ENCODE data around the gene GSTM4. TPM values are rescaled to one million over a fixed set of nuclear protein-coding genes. Genes with fewer than 3 reads are reported as not detected.
A peak's percentile ranks its signal among the peaks of the same experiment; 100 is the strongest.

GSTM4 gene
- total RNA-seq, 1 experiment from 2014 or later = 38.8 TPM

DNA sequence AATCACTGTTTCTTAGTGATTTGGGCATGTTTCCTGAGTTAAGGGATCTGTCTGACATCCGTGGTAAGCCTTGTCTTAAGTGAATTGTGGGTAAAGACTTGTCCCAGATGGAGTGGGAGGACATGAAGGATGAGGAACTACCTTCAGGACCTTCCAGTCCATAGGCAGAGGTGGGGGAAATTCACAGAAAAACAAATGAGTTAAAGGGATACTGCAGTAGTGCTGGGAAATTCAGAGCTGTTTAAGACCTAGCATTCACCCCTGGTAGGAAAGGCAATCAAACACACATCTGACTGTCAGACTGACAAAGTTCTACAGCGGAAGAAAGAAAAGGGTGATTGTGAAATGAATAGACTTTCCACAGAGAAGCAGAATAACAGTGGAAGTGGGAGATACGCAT lies 39.5 kb upstream of the GSTM4 start:
- intact Hi-C loops (cut with micrococcal nuclease; ENCODE audit: unreplicated experiment) = no loop called here
- ChIA-PET POLR2A (ENCODE audit: unreplicated experiment) (no interaction called here), CTCF (interaction anchor here (1.0 to 1.3 kb wide), 3 partner anchors 24 to 70 kb away, joined by 3 read pairs; no protein-coding TSS in a partner anchor)
- no peak for TF ChIP-seq EZH2 (IDR thresholded peaks at IDR 0.05; ENCODE audit: low read depth)
- TF ChIP-seq, protein P1, sequence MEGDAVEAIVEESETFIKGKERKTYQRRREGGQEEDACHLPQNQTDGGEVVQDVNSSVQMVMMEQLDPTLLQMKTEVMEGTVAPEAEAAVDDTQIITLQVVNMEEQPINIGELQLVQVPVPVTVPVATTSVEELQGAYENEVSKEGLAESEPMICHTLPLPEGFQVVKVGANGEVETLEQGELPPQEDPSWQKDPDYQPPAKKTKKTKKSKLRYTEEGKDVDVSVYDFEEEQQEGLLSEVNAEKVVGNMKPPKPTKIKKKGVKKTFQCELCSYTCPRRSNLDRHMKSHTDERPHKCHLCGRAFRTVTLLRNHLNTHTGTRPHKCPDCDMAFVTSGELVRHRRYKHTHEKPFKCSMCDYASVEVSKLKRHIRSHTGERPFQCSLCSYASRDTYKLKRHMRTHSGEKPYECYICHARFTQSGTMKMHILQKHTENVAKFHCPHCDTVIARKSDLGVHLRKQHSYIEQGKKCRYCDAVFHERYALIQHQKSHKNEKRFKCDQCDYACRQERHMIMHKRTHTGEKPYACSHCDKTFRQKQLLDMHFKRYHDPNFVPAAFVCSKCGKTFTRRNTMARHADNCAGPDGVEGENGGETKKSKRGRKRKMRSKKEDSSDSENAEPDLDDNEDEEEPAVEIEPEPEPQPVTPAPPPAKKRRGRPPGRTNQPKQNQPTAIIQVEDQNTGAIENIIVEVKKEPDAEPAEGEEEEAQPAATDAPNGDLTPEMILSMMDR (conservative IDR thresholded peaks at IDR 0.05) = no peak
- Histone ChIP-seq H3K4me3 (no peak overlapping the region), H3K27me3 (ENCODE audit: insufficient read depth, low read depth) (no peaks in the 10 kb centered on the region), H3K36me3 (ENCODE audit: low read depth) (no peaks in the 10 kb centered on the region), H2AFZ (no peak overlapping the region), H3K4me2 (no peak overlapping the region), H3K79me2 (ENCODE audit: low read depth) (peaks cover 30% of the 10 kb centered on the region), H3F3A (ENCODE audit: insufficient read depth, low read depth) (peaks cover 44% of the 10 kb centered on the region), H4K20me1 (ENCODE audit: insufficient read depth) (peaks cover 4% of the 10 kb centered on the region), H3K9me3 (ENCODE audit: insufficient read depth, low read depth) (no peaks in the 10 kb centered on the region), H3K9me2 (ENCODE audit: insufficient read depth) (no peaks in the 10 kb centered on the region), H3K27ac (no peak overlapping the region; the same call in 1 of the 2 replicates), H3K4me1 (replicated peaks; ENCODE audit: insufficient read depth) (peaks cover 33% of the 10 kb centered on the region)
- BruUV-seq (replicated peaks) = no TSS peak
- no peak for DNase-seq

DNA sequence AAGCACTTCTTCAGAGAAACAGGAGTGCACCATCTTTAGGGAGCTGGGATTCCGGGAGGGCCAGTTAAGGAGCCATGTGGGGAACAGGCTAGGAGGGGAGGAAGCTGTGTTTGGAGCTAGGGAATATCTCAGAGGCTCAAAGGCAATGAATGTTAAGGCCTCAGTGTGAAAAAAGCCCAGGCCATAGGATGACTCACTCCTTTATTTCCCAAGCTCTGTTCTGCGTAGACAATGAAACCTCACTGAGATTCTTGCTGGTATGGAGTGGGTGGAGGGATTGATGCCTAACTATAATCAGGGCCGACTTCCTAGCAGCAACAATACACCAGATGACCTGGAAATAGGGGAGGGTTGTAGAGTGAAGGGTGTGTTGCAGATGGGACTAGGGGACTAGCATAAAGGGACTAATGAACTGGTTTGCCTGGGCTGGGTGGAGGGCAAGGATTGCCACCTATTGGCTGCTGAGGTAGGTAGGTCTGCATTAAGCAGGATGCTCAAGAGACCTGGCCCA lies 38.6 kb upstream of the GSTM4 start:
- intact Hi-C loops (cut with micrococcal nuclease; ENCODE audit: unreplicated experiment) = no loop called here
- Histone ChIP-seq H3K9me3 (ENCODE audit: insufficient read depth, low read depth) (no peaks in the 10 kb centered on the region), H2AFZ (no peak overlapping the region), H3K79me2 (ENCODE audit: low read depth) (peaks cover 39% of the 10 kb centered on the region), H3K27ac (peak overlapping the region; percentile 50), H4K20me1 (ENCODE audit: insufficient read depth) (peaks cover 14% of the 10 kb centered on the region), H3K4me2 (peak overlapping the region; percentile 32; the same call in 1 of the 2 replicates), H3K27me3 (ENCODE audit: insufficient read depth, low read depth) (no peaks in the 10 kb centered on the region), H3K4me1 (replicated peaks; ENCODE audit: insufficient read depth) (peaks cover 42% of the 10 kb centered on the region), H3K9me2 (ENCODE audit: insufficient read depth) (no peaks in the 10 kb centered on the region), H3F3A (ENCODE audit: insufficient read depth, low read depth) (peaks cover 44% of the 10 kb centered on the region), H3K4me3 (no peak overlapping the region), H3K36me3 (ENCODE audit: low read depth) (no peaks in the 10 kb centered on the region)
- POLR2A ChIA-PET (ENCODE audit: unreplicated experiment) = interaction anchor here (0.5 to 0.9 kb wide), 2 partner anchors 17 to 69 kb away, joined by 6 to 8 read pairs; partner anchors contain the start of gene GNAI3
- CTCF ChIA-PET = interaction anchor here (0.6 to 1.3 kb wide), 6 partner anchors 13 to 417 kb away, joined by 3 read pairs; partner anchors contain the start of gene STRIP1
- BruUV-seq (replicated peaks) = no TSS peak
- DNase-seq = peak; percentile 26 to 80
- TF ChIP-seq, protein P1 (conservative IDR thresholded peaks at IDR 0.05) = 0 out of 2 replicates have a peak, but pooled peaks have one; percentile 18
- no peak for TF ChIP-seq EZH2 (IDR thresholded peaks at IDR 0.05; ENCODE audit: low read depth)

DNA sequence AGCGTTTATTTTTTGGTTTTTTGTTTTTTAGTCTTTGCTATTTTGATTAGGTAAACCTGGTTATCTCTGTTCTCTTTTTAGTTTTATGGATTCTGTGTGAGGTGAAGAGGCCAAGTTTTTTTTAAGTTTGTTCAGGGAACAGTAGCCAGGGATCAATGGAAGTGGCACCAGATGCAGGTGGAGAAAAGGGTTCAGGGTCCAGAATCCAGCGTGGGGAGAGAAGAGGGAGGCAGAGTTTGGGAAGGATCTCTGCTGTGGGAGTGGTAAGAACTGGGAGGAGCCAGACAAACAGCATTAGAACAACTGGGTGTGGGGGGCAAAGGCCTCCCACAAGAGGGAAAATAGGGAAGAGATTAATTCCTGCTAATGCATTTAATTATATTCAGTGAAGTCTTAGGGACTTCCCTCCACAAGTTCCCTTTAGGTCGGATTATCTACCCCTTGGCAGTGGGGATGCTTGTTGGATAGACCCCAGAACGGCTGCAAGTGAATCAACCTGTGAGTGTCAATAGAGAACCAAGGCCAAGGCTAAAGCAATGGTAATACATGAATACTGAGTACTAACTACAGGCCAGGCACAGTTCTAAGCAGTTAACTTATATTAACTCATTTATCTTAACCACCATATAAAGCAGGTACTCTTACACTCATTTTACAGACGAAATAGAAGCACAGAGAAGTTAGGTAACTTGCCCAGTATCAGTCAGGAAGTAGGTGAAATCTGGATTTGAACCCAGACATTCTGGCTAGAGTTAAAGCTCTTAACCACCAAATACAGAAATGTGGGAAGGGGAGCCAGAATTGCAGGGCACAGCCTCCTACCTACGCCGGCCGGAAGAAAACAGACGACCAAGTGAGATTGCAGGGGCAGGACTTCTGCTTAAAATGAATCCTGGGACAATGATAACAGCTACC lies 37.0 kb upstream of the GSTM4 start:
- intact Hi-C loops (cut with micrococcal nuclease; ENCODE audit: unreplicated experiment) = no loop called here
- no peaks in the 10 kb centered on the region for H3K9me3 ChIP-seq (ENCODE audit: insufficient read depth, low read depth)
- no peak for TF ChIP-seq EZH2 (IDR thresholded peaks at IDR 0.05; ENCODE audit: low read depth)
- TF ChIP-seq, protein P1 (conservative IDR thresholded peaks at IDR 0.05) = no peak
- H3K4me3 ChIP-seq = peak overlapping the region; percentile 78
- H4K20me1 ChIP-seq (ENCODE audit: insufficient read depth) = peaks cover 29% of the 10 kb centered on the region
- ChIA-PET CTCF (no interaction called here), POLR2A (ENCODE audit: unreplicated experiment) (interaction anchor here (0.6 kb wide), 2 partner anchors 38 to 577 kb away, joined by 4 to 5 read pairs; partner anchors contain the start of gene WDR47)
- H2AFZ ChIP-seq = peak overlapping the region; percentile 97
- peak overlapping the region; percentile 95 for H3K4me2 ChIP-seq
- H3K9me2 ChIP-seq (ENCODE audit: insufficient read depth) = no peaks in the 10 kb centered on the region
- DNase-seq = no peak
- H3K36me3 ChIP-seq (ENCODE audit: low read depth) = no peaks in the 10 kb centered on the region
- H3K79me2 ChIP-seq (ENCODE audit: low read depth) = peaks cover 55% of the 10 kb centered on the region
- H3K27me3 ChIP-seq (ENCODE audit: insufficient read depth, low read depth) = no peaks in the 10 kb centered on the region
- H3F3A ChIP-seq (ENCODE audit: insufficient read depth, low read depth) = peaks cover 44% of the 10 kb centered on the region
- peak overlapping the region; percentile 49 for H3K27ac ChIP-seq
- BruUV-seq (replicated peaks) = TSS peak; percentile 72
- H3K4me1 ChIP-seq (replicated peaks; ENCODE audit: insufficient read depth) = peaks cover 42% of the 10 kb centered on the region

Data from PC-9 (cell line).